Caki2 (cell line): Measurements from ENCODE around the gene C5. TPM values are rescaled to one million over a fixed set of nuclear protein-coding genes. Genes with fewer than 3 reads are reported as not detected.

Experiments used
- DNase-seq: peaks from one replicate; pipeline ENCODE4 v3.0.0-alpha.2; 2015; ENCODE audit warnings: low read depth
- in situ Hi-C: cut with HindIII; loops from 2 replicates; pipeline ENCODE4 v1.10.0; 2016; ENCODE audit warnings: low sequenced_read_pairs, low pct_unique_long_range_greater_than_20kb, mixed read lengths
- total RNA-seq: library from RNA; depleted of rRNA; stranded (reverse); fragments of >200 nt; shearing (Covaris generic); gene quantifications from 2 replicates; pipeline ENCODE4 v1.2.3, GENCODE V29; 2014; ENCODE audit warnings: low replicate concordance

The C5 gene
- total RNA-seq, 1 experiment from 2014 or later, result 1.9 TPM

DNA sequence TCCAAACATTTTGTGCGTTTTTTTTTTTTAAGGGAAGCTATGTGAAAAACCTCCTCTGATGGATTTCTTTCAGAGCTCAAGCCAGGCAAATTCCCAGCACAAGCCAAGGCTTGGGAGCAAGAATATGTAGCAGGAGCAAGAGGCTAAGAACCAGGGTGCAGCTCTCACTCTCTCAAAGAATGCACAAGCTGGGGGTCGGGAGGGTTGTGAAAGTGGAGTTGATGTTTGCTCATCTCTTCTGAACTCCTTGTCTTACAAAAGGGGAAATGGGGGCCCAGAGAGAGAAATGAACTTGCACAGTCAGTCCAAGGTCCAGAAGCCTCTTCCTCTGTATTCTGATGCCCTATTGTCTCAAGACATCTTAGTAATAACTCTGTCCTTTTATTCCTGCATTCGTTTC, 115.8 kb downstream of the C5 start:
- in situ Hi-C loops, result no loop called here
- DNase-seq, result no peak

DNA sequence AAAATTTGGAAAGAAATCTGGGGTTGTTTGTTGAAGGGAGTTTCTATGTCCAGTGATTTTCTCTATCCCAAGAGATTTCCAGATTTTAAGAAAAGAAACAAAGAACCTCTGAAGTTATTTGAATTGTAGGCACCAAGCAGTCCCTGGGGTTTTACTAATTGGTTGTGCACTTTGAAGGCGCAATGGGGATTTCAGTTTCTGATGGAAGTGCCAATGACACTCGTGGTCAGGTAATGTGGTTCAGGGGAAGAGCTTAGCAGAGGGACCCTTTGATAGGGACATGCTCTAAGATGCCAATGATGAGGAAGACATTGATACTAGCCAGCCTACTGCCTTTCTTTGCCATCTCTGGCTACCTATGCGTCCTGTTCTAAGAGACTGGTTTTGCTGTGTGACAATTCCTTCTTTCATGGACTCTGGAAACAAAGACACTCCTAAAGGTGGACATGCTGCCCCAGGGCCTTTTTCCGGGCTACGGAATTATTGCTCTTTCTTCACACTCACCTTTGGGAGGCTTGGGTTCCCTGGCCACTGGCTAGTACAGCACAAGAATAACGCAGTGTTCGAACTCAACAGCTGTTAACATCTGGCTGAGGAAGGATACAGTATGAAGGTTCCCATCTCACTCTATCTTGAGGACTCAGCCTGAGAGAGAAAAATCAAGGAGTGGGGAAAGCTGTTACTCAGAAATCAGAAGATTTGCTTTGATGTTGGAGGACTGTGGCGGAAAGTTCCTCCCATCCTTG, 116.6 kb downstream of the C5 start:
- in situ Hi-C loops, result no loop called here
- DNase-seq, result no peak

DNA sequence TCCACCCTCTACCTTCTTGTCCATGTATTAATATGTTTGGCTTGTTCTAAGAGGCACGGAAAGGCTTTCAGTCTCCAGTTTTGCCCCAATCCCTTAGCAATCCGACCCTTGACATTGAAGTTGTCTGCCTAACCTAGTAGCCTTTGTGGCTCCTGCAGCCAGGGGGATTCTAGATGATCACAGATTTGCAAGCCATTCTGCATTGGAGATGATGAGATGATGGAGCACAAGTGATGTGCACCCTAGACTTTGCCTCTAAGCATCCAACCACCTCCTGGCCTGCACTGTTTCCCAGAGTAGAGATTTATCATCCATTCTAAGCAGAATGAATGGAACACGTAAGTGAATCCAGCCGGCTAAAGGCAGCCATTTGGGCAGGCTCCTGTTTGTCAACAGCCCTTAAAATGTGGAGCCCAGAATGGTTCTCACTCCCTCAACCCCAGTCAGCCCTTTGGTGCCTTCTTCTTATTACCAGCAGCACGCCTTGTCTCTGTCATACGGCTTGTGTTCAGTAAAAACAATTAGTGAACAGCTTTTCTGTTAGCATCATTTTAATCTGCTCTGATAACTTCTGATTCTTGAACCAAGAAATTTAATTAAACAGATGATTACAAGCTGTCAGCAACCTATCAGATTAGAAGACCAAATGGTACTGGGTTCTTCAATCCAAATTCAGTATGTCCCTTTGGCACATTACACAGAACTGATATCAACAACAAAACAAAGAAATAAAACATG, 117.8 kb downstream of the C5 start:
- in situ Hi-C loops, result no loop called here

DNA sequence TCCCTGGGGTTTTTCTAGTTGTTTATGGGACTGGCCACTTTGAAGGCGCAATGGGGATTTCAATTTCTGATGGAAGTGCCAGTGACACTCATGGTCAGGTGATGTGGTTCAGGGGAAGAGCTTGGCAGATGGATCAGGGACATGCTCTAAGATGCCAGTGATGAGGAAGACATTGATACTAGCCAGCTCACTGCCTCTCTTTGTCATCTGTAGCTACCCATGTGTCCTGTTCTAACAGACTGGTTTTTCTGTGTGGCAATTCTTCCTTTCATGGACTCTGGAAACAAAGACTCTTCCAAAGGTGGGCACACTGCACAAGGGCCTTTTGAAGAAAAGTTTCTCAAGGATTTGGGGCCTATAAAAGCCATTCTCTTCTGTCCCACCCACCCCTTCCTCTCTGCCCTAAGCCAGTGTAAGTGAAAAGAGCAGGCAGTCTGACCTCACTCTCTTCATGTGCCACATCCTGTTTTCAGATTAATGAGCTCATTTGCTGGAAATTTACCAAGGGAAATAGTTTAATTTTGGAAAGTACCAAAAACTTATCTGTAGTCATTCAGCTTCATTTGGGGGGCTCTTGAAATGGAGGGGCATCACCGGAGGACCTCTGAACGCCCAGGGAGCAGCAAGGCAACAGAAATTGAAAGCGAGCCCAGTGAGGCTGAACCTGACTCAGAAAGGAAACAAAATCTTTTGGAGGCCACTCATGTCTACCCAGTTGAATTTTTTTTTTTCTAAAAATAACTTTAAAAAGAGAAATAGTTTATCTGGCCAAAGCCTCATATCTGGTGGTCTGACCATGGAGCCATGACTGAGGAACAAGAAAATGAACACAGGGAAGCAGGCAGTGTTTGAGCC, 118.6 kb downstream of the C5 start:
- peak; percentile 60 for DNase-seq
- in situ Hi-C loops, result no loop called here

More for the DNA sequence above, 117.8 kb downstream of the C5 start:
- DNase-seq, result no peak

DNA sequence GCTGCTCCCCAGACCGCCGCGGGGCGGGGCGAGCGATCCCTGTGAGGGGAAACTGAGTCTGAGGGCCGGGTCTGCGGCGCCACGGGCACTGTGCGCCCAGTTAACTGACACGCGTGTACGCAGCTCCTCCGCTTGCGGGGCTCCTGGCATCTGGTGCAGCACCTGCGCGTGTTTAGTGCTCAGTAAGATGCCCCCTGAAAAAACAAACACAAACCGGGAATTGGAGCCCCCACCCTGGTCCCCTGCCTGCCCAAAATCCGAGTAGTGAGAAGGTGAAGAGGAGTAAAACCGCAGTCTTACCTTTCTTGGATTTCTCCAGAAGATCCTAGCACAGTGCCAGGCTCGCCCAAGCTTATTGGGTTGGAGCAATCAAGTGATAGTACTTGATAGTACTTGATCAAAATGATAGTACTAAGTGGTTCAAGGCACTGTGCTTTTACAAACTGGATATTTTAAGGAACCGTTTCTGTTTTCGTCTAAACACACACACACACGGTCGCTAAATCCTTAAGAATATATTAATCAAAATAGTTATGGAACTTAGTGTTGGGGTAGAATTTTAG, 120.8 kb downstream of the C5 start:
- peak; percentile 27 for DNase-seq
- in situ Hi-C loops, result no loop called here

DNA sequence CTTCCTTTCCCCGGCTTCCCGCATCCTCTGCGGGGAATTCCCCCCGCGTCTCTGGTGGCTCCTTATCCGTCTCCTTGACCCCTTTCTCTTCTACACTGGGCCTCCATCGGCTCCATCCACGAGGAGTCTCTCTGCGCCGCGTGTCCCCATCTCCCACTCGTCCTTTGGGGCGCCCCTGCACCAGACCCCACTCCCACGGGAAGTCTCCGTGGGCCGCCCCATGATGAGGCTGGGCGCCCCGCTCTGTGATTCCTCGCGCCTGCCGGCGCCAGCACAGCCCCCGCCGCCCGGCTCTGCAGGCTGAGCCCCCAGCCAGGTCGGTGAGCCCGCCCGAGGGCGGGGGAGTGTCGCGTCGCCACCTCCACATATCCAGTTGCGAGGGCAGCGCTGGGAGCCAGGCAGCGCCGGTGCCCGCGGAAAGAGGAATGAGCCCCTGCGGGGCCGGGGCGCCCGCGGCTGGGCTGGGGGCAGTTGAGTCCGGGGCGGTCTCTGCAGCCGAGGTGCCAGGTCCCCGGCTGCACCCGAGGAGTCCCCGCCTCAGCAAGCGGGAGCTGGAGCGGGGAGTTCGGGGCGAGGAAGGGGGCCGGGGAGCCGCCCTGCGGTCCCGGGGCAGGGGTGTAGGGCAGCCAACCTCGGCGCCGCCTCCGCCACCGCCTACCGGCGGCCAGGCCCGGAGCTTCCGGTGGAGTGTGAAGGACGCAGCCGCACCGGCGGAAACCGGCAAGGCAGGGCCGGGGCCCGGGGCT, 121.4 kb downstream of the C5 start:
- in situ Hi-C loops, result no loop called here
- peak; percentile 31 for DNase-seq

DNA sequence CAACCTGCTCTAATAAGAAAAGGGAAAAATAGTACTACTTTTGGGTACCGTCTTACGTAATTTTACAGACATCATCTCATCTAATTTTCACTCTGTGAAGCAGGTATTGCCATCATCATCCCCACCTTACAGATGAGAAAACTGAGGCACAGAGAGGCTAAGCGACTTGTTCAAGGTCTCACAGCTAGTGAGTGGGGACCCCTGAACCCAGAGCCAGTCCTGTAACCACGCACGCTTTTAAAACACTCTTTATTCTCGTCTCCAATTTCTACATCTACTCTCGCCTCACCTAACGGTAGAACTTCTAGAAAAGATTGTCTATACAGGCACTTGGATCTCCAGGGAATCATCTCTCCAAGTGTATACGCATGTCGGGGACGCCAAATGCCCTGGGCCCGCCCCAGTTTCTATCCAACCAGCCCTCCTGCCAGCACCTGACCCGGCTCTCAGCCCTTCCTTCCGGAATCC, 122.0 kb downstream of the C5 start:
- in situ Hi-C loops, result no loop called here
- DNase-seq, result no peak

DNA sequence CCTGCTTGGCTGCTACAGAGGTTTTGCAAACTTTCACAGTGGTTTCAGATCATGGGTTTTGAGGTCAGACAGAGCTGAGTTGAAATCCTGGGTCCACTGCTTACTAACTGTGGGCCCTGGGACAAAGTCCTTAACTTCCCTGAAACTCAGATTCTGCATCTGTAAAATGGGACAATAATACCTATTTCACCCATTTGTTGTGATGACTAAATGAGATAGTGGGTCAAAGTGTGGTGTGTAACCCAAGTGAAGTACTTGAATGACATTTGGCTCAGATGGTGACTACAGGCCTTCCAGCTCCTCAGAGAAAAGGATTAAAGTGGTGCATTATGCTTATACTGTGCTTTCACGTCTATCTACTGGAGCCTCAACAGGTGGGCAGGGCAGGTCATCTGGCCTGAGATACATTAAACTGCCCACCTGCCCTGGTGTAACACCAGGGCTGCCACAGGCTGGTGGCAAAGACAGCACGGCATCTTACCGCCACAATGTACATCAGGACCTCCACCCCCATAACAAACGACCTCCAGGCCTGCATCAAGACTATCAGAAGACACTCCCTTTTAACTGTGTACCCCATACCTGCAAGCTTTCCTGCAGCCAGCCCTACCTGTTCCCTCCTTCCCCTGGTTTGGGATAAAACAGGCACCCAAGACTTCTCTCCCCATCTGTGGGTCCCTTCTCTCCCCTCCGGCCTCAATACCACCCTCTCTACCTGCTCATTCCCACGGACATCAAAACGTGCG, 122.6 kb downstream of the C5 start:
- in situ Hi-C loops, result no loop called here
- no peak for DNase-seq

DNA sequence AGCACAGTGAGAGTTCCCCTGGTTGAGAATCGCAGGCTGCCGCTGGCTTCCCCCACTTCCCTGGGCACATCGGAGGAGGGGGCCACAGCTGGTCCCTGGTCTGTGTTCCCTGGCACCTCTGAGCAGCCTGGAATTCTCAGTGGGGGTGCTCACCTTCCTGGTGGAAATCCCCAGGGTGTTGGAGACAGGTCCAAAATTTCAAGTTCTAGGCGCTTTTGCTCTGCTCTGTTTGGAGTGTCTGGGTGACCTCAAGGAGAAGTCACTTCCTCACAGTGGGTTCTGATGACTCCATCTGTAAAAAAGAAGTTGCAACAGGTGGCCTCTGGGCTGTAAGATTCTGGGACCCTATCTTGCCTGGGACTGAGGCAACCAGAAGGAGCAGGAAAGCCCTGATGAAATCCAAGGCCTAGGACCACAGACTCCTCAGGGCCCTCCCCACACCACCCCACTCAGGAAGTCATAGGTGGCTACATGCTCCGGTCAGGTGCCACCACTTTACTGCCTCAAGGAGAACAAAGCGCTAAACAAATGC, 123.6 kb downstream of the C5 start, which contains the start of gene TRAF1:
TSS of gene TRAF1 (minus strand) at position 400 of the 532 bp plus-strand sequence. CDS start 721 bp downstream, outside the sequence.
- no peak for DNase-seq
- in situ Hi-C loops, result no loop called here

DNA sequence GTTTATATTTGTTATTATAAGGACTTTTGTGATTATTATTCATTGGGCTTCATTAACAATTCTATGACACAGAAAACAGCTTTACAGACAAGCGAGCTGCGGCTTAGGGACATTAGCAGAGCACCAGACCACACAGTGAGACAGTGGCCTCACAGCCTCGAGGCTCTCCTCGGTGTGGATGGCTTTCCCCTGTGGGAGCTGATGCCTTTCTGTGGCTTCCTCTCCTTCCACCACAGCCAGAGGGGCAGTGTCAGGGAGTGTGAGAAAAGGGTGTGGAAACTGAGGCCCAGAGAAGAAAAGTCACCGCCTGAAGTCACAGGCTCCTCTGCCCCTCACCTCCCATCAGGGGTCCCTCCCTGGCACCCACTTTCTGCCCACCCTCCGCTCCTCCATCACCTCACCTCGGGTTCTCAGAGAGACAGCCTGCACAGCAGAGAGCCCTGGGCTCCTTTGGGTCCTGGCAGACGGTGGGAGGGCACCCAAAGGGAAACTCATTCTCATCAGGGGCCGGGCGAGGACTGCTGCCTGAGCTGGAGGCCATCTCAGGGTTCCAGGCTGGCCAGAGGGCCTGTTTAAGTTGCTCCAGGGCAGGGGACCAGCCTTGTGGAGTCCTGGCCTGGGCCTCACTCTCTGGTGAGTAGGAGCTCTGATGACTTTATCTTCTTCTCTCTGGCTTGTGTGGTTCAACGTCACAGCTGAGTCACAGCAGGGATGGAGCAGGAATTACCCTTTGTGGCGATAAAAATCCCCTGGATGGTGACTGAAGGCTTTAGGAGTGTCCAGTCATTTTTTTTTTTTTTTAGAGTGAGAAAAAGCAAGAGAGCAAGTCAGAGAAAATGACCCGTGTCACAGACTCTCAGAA, 124.3 kb downstream of the C5 start:
- in situ Hi-C loops, result no loop called here
- DNase-seq, result peak; percentile 85

DNA sequence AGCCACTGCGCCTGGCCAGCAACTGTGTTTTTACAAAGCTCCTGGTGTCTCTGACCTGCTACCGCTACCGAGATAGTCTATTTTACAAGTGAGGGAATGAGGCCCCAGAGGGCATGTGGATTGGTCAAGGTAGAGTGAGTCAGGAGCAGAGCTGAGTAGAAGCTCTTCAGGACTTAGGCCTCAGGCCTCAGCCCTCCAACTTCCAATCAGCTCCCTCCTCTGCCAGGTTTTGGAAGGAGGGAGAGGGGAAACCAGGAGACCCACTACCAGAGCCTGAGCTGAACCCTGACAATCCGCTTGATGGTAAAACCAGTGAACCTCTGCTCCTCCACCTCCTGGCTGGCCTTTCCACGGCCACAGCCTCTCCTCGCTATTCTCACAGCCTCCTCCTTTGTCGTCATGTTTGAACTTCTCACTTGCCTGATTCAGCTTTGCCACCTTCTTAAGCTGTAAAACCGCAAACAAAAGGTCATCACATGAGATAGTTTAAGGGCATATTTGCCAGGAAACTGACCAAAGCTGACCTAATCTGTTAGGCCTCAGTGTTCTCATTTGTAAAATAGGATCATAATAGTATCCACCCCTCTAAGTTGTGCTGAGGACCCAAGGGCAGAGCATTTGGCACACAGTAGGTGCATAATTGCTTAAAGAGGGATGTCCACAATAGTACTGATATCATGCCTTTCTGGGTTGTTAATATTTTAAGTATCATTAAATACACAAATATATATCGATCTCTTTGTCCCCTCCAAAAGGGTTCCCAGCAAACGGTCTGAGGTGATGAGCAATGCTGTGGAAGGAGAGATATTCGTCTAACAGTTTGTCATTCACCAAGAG, 125.2 kb downstream of the C5 start:
- DNase-seq, result peak; percentile 41
- in situ Hi-C loops, result no loop called here

DNA sequence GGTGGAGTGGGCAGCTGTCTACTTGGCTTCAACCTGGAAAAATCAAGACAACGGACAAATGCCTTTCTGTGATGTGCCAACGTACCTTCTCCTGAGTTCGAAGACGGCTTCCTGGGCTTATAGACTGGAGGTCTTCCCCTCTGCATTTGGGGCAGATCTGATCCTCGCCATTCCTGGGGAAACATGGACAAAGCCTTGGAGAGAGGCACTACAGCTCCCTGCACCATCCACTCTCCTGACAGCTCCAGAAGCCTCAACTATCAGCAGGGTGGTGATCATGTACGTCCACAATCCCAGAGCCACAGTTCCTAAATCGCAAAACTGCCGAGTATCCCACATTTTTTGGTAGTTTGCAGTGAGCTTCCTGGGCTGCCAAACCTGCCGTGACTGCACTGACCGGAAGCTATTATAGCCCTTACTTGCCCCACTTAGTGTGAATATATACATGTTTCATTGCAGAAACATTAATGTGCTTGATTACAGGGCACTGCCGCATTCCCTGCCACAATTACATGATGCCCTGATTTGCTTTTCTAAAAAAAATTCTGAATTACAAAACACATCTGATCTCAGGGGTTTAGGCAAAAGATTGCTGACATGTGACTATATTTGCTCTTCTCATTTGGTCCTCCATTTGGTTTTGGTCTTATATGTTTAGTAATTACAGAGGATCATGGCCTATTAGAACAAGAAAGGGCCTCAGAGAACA, 126.3 kb downstream of the C5 start:
- DNase-seq, result no peak
- in situ Hi-C loops, result no loop called here

DNA sequence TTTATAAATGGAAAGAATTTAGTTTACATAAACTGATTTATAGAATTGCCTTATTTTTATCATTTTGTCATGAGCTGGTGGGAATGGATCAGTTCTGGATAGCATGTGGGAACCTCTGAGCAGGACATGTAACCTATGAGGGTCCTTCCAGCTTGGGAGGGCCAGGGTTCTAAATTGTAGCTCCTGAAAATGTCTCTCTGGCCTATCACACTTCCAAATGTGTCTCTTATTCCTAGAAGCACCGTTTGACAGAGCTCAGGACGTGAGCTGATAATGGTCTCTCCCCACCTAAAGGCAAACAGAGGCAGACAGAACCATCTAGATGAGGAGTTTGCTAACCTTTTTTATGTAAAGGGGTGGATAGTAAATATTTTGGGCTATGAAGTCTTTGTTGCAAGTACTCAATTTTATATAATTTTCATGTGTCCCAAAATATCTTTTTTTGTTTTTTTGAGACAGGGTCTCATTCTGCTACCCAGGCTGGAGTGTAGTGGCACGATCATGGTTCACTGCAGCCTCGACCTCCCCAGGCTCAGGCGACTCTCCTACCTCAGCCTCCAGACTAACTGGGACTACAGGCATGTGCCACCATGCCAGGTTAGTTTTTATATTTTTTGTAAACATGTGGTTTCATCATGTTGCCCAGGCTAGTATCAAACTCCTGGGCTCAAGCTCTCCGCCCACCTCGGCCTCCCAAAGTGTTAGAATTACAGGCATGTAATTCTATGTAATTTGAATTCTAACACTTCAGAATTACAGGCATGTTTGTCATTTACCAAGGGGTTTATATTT, 127.5 kb downstream of the C5 start:
- no peak for DNase-seq
- in situ Hi-C loops, result no loop called here

DNA sequence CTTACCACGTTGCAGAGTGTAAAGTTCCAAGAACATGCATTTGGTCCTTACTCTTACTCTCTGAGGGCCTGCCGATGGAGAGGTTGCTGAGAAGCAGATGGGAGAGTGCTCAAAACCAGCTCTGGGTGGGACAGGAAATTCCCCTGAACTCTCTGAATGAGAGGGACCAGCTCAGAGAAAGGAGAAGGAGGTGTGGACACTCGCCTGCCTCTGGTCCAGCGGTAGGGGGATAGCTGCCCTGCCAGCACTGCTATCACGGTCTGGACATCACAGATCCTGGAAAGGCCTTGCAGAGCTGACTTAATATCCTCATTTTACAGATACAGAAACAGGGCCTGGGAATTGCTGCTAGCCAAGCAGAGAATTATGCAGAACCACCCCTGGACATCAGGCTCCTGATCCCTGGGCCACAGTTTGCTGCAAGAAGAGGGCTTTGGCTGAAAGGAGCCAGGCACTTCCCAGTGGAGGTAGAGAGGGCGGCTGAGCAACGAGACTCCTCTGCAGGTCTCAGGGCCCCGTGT, 128.4 kb downstream of the C5 start:
- DNase-seq, result no peak
- in situ Hi-C loops, result no loop called here
